ENCODE measurements around the gene UGDH.

DNA sequence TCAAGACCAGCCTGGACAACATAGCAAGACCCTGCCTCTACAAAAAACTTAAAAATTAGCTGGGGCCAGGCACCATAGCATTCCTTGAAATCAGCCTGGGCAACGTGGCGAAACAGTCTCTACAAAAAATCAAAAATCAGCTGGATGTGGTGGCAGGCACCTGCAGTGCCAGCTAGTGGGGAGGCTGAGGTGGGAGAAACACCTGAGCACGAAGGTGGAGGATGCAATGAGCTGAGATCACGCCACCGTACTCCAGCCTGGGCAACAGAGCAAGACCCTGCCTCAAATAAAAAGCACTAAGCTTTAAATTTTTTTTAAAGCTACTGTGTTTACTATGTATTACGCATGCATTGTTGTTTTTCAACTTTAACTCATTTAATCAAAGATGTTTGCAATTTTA is 71.8 kb downstream of the UGDH start:
- TF ChIP-seq, protein P1, sequence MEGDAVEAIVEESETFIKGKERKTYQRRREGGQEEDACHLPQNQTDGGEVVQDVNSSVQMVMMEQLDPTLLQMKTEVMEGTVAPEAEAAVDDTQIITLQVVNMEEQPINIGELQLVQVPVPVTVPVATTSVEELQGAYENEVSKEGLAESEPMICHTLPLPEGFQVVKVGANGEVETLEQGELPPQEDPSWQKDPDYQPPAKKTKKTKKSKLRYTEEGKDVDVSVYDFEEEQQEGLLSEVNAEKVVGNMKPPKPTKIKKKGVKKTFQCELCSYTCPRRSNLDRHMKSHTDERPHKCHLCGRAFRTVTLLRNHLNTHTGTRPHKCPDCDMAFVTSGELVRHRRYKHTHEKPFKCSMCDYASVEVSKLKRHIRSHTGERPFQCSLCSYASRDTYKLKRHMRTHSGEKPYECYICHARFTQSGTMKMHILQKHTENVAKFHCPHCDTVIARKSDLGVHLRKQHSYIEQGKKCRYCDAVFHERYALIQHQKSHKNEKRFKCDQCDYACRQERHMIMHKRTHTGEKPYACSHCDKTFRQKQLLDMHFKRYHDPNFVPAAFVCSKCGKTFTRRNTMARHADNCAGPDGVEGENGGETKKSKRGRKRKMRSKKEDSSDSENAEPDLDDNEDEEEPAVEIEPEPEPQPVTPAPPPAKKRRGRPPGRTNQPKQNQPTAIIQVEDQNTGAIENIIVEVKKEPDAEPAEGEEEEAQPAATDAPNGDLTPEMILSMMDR (IDR thresholded peaks at IDR 0.05) = no peak
- no peak for TF ChIP-seq EZH2 (IDR thresholded peaks at IDR 0.05)
- no peak for TF ChIP-seq EZH2phosphoT487 (IDR thresholded peaks at IDR 0.05)

Data from neural progenitor cell (in vitro differentiated cells).